GM21367 (cell line): ENCODE results near the gene NTN4.
"Not testable (repeated sequence)": the region's sequence is repeated elsewhere in the genome, so short reads cannot be mapped to it uniquely, and the experiment has no call there.

Source experiments
- ATAC-seq: cut with Tn5 transposase; IDR thresholded peaks from one replicate; pipeline ENCODE4 v1.9.1; 2021; ENCODE audit not compliant: unreplicated experiment

NTN4 gene

DNA sequence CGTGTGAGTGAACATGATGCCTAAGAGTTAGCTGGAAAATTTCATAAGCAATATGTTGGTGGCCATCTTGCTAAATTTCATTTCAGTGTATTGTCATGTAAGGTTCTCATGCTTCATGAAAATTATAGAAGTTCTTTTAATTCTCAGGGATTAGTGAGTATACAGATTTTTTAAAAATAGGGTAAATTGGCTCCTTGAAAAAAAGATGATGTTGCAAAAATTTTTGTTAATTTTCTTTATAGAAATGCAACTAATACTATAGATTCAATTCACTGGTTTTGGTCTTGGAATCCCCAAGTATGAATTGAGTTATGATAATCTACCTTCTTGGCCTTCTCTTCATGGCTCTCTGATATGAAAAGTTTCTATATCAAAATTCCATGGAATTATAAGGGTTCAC, 75.4 kb downstream of the NTN4 start:
- ATAC-seq: no peak

DNA sequence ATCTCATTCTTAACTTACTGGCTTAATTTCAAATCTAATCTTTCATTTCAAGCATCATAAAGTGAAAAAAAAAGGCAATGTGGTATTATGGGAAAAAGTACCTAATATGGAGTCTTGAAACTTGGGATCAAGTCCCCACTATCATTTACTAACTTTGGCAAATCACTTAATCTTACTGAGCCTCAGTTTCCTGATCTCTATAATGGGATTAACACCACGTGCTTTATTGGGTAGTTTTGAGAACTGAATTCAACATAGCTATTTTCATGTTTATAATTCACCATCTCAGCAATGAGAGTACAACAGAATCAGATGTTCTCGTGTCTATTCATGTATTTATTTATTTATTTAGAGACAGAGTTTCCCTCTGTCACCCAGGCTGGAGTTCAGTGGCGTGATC, 78.3 kb downstream of the NTN4 start:
- no peak for ATAC-seq

DNA sequence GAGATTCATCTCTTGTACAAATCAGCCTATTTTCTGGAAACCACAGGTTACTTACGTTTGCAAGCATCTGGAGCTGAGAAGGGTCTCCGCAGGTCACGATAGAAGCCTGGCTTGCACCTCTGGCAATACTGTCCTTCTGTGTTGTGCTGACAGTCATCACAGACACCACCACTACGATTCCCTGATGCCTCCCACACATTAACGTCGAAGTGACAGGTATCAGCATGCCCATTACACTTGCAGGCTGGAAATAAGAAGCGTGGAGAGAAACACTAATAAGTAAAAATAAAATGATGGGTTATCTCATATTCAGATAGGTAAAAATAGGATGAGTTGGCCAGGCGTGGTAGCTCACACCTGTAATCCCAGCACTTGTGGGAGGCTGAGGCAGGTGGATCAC, 80.2 kb downstream of the NTN4 start:
- no peak for ATAC-seq

DNA sequence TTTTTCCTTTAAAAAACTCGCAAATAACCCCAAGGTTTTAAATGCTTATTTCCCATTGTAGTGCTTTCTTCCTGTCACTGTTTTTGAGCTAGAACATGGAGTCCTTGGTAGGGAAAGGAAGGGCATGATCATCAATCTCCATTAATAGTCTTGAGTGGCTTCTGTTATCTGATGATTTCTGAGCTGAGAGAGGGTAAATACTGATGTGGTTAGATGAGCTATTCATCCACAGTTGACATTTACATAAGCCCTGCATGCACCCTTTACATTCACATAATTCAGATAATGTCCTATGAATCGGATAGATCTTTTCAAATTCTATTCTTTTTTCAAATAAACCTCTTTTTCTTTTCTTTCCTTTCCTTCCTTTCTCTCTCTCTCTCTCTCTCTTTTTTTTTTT, 81.4 kb downstream of the NTN4 start:
- no peak for ATAC-seq

DNA sequence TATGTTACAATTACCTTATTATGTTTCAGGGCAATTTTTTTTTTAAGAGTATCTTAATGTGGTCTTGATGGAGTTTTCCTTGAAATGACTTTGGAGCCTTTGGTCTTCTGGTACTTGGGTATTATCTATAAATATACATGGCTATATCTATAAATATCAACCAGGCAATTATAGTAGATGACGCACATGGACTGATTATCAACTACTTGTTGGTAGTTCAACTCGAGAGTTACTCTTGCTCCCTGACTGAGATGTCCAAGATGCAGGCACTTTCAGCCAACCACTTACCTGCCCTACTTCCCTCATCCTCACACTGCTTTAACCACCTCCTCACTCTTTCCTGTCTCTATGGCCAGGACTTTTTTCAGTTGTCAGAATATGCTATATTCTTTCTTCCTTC, 85.4 kb downstream of the NTN4 start:
- ATAC-seq: no peak

DNA sequence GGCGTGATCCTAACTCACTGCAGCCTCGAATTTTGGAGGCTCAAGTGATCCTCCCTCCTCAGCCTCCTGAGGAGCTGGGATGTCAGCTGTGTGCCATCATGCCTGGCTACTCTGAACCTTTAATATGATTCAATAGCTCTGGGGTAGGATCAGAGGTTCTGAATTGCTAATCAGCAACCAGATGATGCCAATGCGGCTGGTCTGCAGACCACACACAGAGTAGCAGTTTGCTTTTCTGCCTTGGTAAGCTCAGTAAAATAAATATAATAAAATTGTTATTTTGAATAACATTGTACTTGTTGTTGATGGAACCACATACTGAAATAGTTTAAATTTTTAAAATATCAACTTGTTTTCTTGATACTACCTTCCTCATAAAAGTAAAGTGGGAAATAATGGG, 86.6 kb downstream of the NTN4 start:
- ATAC-seq: no peak

DNA sequence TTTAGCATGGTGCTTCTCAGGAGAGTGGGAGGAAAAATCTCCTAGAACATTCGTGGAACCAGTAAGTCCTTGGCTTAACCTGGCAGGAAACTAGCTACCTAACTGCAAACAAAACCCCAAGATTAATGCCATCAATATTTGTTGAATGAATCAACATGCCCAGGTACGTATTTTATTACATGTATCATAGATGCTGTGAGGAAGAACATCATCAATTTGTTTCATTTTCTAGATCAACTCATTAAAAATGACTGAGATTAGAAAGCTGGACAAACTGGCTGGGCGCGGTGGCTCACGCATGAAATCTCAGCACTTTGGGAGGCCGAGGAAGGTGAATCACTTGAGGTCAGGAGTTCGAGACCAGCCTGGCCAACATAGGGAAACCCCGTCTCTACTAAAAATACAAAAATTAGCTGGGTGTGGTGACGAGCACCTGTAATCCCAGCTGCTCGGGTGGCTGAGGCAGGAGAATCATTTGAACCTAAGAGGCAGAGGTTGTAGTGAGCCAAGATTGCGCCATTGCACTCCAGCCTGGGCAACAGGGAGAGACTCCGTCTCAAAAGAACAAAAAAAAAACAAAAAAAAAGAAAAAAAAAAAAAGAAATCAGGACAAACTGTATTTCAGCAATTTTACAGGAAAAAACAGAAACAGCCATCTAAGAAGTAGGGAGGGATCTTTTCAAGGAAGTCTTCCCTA, 88.7 kb downstream of the NTN4 start:
- ATAC-seq: no peak

DNA sequence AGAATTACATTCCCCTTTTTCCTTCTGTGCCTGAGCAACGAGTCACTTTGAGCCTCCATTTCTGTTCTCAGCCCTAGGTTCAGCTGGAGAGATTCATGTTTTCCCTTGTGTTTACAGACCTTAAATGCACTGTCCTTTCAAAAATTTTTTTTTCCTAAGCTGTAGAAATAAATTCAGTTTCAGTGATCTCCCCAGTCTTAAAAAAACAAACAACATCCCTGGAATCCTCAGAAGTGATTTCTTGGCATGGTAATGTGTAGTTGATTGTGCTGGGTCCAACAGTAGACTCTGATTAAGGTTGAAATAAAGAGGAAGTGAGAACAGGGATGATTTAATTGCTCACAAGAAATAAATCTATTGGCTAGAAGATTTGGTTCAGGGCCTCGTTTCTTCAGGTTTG, 89.3 kb downstream of the NTN4 start:
- ATAC-seq: no peak

DNA sequence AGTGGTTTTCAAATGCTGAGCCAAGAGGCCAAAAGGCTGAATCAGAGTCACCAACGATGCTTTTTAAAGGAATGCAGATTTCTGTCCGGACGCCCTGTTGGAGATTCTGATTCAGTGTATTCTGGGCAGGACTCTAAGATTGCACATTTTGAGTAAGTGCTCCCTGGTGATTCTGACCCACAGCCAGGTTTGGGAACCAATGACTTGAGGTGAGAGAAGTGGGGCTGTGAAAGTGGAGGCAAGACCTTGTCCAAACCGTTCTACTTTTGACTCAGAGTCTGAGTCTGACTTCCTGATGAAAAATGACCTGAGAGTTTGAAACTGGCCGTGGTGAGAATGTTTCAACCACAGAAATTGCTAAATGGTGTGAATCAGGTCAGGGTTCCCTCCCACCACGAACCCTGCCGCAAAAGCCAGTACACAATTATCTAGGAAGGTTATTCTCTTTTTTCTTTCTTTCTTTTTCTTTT, 90.2 kb downstream of the NTN4 start:
- ATAC-seq: peak; percentile 91

DNA sequence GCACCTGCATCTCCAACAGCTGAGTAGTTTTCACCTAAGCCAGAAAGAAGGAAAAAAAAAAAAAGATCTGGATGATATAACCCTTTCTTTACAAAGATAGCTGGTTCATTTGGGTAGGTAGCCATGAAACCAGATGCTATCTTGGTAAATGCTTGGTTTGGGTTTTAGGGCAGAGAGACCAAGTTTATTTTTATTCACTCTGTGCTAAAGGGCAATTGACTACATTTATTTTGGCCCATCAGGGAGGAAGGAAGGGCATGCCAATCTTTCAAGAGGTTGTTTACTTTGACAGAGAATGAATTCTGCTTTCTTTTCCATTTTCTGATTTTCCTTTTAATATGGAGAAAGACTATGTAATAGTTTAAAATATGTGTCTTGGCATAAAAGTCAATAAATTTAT, 91.0 kb downstream of the NTN4 start:
- no peak for ATAC-seq

DNA sequence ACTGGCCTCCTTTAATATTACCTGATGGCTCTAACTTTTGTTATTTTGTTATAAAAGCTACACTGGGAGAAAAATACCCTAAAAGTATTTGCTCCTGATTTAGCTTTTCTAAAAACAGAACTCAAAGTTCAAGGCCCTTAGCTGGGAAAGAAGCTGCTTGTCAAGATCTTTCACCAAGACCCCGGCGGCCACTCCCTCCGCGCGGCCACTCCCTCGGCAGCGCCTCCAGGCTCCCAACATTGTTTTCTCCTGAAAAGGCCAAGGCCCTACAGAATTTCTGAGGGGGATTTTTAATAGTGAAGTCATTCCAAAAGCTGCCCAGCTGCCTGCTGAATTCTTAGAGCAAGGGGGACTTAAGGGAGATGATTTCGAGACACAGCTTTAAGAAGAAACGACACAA, 96.4 kb downstream of the NTN4 start:
- ATAC-seq: no peak

DNA sequence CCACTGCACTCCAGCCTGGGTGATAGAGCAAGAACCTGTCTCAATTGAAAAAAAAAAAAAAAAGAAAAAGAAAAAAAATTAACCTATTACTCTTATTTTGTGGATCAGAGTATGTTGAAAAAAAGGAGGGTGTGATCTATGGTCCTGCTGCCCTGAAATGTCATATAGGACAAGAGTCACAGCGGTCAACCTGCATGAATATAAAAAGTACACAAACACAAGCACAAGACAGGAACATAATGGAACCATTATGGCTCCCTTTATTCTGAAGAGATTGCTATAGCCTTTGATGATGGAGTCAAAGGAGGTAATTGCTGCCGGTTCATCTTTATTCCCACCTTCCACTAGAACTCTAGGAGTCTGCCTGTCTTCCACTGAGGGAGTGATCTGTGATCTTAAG, 96.9 kb downstream of the NTN4 start:
- ATAC-seq: no peak

DNA sequence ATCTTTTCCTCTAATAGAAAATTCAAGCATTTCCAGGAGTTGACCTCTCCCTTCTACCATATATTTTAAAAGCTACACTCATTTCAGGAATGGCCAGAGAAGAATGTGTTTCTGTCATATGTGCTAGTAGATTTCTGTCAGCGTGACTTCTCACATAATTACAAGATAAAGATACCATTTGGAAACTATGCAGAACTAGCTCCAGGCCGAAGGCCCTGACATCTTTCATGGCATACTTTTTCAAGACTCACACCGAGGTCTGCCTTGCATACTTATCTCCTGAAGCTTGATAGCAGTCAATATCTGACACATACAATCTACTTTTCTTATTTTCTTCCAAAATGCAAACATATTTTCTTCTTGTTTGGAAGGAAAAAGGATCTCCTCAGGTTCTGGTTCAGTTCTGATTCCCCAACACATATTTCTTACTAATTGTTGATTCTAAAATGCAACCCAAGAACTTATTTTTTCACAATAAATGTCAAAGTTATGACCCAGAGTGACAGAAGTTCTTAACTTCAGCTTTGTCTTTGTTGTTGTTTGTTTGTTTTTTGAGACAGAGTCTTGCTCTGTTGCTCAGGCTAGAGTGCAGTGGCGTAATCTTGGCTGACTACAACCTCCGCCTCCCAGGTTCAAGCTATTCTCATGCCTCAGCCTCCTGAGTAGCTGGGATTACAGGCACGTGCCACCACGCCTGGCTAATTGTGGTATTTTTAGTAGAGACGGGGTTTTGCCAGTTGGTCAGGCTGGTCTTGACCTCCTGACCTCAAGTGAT, 99.5 kb downstream of the NTN4 start:
- no peak for ATAC-seq

DNA sequence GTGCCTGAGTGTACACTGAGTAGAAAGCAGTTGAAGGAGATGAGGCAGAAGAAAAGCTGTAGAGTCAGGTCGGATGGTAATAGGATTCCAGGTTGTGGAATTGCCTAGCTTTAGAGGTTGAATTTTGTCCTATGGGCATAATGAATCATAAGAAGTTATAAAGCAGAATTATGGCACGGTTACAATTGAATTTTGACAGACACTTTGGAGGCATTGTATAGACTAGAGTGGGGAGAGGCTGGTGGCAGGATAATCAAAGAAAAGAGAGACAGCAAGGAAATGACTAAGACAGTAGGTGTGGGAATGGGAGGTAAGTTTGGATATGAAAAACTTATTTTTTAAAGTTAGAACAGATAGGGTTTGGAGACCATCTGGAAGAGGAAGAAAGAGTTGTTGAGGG, 102.6 kb downstream of the NTN4 start:
- no peak for ATAC-seq

DNA sequence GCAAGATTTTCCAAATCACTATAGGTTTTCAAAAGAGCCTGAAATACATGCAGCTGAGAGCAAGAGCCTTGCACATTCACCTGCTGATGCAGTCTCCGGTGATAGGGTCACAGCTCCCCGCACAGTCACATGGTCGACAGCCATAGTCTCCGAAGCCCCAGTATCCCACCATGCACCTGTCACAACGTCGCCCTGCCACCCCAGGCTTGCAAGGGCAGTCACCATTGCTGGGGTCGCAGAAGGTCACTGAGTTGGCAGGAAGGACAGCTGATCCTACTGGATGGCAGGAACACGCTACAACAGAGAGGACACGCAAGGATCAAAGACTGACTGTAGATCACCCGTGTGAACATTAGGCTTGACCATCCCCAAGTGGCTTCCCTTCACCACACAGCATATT, 107.1 kb downstream of the NTN4 start:
- no peak for ATAC-seq

DNA sequence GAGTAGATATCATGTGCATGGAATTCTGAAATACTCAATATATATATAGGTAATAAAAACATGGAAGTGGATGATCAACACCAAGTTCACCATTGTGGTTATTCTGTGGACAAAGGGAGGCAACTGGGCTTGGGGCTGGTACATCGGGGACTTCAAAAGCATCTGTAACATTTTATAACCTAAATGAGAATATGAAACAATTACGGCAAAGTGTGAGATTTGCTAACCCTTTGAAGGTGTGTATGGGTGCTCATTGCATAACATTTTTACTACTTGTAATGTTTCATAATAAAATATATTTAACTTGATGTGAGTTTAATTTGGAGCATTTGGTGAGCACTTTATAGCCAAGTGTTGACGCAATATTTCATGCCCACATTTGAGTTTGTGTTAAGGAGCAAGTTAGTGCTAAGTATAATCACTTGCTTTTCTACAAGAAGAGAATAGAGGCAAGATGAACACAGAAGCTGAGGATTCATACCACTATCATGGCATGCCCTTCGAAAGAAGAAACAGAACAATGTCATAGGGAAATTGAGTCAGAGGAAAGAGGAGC, 109.3 kb downstream of the NTN4 start:
- ATAC-seq: no peak

DNA sequence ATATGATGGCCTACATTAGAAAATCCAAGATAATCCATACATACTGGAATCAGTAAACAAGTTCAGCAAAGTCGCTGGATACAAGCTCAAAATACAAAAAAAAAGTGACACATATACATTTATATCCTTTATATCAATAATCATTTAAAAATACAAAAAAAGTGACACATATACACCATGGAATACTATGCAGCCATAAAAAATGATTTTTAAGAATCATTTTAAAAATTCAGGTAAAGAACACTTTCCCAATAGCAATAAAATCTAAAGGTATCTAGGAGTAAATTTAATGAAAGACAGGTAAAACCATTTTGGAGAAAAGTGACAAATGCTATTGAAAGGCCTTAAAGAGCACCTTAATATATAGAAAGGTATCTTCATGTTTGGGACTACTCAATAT, 111.9 kb downstream of the NTN4 start:
- no peak for ATAC-seq

DNA sequence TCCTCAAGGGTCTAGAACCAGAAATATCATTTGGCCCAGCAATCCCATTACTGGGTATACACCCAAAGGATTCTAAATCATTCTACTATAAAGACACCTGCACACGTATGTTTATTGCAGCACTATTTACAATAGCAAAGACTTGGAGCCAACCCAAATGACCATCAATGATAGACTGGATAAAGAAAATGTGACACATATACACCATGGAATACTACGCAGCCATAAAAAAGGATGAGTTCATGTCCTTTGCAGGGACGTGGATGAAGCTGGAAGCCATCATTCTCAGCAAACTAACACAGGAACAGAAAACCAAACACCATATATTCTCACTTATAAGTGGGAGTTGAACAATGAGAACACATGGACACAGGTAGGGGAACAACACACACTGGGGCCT, 112.8 kb downstream of the NTN4 start:
- ATAC-seq: not testable (repeated sequence)

DNA sequence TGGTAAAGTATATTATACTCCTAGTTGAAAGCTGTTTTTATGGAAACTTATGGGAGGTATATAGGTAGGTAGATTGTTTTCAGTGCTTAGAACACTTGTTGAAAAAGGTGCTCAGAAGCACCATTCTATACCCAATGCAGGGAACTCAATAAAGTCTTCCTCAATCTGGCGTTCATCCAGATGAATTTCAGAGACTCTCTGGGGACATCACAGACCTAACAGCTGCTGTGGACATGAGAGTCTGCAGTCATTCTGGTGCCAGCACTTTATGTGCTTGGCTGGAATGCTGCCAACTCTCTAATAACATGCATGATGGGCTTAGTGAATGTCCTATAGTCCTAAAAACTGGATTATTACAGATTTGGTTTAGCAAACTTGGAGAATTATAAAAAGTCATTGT, 115.9 kb downstream of the NTN4 start:
- no peak for ATAC-seq

DNA sequence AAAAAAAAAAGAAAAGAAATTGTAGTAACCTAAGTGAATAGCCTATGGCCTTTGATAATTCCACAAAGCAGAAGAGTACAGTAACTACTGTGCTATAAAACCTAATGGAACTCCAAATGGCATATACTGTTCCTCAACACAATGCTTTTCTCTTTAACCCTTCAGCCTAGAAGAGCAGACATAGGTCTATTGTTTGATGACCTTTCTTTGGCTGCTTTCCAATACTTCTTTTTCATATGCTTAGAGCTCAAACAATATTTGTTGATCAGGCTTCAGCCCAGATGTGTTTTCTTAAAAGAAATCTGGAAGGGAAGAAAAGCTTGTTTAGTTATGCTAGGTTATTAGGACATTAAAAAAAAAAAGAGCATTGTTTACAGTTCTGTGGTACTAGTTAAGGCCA, 116.4 kb downstream of the NTN4 start:
- ATAC-seq: no peak

DNA sequence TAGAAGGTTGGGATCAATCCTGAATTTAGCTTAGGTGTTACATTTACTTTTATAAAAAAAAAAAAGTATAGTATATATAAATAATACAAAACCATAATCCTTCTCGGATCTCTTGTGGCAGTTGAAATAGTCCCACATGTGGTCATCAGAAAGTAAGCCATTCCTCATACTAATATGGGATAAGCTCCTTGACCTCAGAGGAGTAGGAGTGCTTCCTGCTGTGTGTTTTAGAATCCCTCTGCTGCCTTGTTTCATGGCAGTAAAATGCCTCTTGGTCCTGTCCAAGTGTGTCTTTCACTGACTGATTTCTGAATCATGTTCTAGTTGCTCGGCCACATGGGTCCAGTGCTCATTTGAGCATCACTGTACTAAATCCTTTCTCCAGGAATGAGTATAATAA, 117.0 kb downstream of the NTN4 start:
- no peak for ATAC-seq

DNA sequence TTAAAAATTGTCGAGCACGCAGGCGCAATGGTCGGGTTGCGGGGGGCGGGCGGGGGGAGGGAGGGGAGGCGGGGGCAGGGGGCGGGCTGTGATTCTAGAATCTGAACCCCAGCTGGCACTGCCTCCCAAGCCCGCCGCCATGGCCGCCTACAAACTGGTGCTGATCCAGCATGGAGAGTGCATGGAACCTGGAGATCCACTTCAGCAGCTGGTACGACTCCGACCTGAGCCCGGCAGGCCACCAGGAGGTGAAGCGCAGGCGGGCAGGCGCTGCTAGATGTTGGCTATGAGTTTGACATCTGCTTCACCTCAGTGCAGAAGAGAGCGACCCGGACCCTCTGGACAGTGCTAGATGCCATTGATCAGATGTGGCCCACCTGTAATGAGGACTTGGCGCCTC, 118.4 kb downstream of the NTN4 start:
- no peak for ATAC-seq
